Measurements from ENCODE around the gene NTM. TPM values are rescaled to one million over a fixed set of nuclear protein-coding genes. Genes with fewer than 3 reads are reported as not detected.

The NTM gene
- total and polyA plus RNA-seq, 2 of the 8 experiments (the other 6 are each of a cell fraction or from before 2014, with no cell fraction given) = 13.4 to 20.0 TPM

DNA sequence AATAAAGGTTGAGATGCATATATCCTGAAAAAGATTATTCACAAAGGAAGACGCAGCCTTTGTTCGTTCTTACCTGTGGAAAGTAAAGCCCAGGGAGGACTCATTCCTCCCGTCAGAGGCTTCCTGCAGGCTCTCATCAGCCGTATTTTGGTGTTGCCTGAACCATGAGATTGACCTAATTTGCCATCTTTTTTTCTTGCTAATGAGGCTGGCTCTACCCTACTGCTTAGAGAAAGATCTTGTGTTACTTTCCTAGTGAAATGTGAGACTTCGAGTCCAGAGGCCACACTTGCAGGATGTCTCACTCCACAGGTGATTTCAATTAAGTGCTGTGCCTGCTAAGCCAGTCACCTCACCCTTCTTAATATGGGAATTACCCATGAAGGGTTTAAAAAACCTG, 269.9 kb downstream of the NTM start:
- no peak overlapping the region for H2BK20ac ChIP-seq (ENCODE audit: low read length)
- 14% methylated on average over 5 of the region's 5 CpGs; no CpG with 5 or more reads in 1 of the 2 experiments for whole genome bisulfite sequencing, 2 experiments (ENCODE audit: extremely low coverage in 1 of 2, insufficient coverage in 1 of 2, insufficient read length in 1 of 2, insufficient replicate concordance in 2 of 2, low coverage in 1 of 2, low lambda C conversion rate in 2 of 2, missing lambda C conversion rate in 1 of 2)
- H2BK15ac ChIP-seq (ENCODE audit: low read length) = no peak overlapping the region
- peak overlapping the region; percentile 5 for H4K5ac ChIP-seq (ENCODE audit: insufficient read length, low read depth, low read length)
- H3K4me3 ChIP-seq (ENCODE audit: extremely low read depth in 1 of 4, insufficient read depth in 2 of 4, low read depth in 3 of 4, low read length in 4 of 4) = peak overlapping the region in 2 of 4 experiments; percentile 6 to 35; a peak in 2 of 8 replicates
- no peak overlapping the region for H2BK12ac ChIP-seq (ENCODE audit: low read depth, low read length)
- H4K8ac ChIP-seq (ENCODE audit: extremely low read depth, insufficient read depth, low read length) = no peak overlapping the region
- H3K79me1 ChIP-seq (ENCODE audit: low read depth, low read length) = no peaks in the 10 kb centered on the region
- no peaks in the 10 kb centered on the region for H3K79me2 ChIP-seq (ENCODE audit: control insufficient read depth in 1 of 2, insufficient read depth in 2 of 2, low read length in 2 of 2)
- no peak overlapping the region for H3K56ac ChIP-seq (replicated peaks; ENCODE audit: insufficient read length, low read depth, low read length)
- no peak overlapping the region for H3K18ac ChIP-seq (ENCODE audit: extremely low read depth, low read length)
- H3K27ac ChIP-seq (ENCODE audit: low read depth, low read length) = peak overlapping the region; percentile 11; the same call in 1 of the 2 replicates
- H2AK5ac ChIP-seq (ENCODE audit: low read depth, low read length) = no peak overlapping the region
- H3K9ac ChIP-seq (replicated peaks in 1 of 4; ENCODE audit: extremely low read depth in 1 of 4, low read depth in 3 of 4, low read length in 3 of 4) = no peak overlapping the region; a peak in 1 of 7 replicates
- H2BK5ac ChIP-seq (ENCODE audit: low read depth, low read length) = 0 out of 2 replicates have a peak overlapping the region, but pooled peaks have one; percentile 0
- no peak overlapping the region for H2BK120ac ChIP-seq (replicated peaks; ENCODE audit: low read depth, low read length)
- peak overlapping the region; percentile 38 to 45; a peak in 2 of 4 replicates for H3K4me2 ChIP-seq (ENCODE audit: insufficient read depth in 1 of 2, low read depth in 2 of 2, low read length in 2 of 2)
- H2AFZ ChIP-seq (ENCODE audit: low read length) = peak overlapping the region; percentile 28; the same call in 1 of the 2 replicates
- H3K27me3 ChIP-seq (replicated peaks in 1 of 4; ENCODE audit: control insufficient read depth in 3 of 4, extremely low read depth in 1 of 4, insufficient read depth in 3 of 4, low read length in 3 of 4) = no peaks in the 10 kb centered on the region; a peak in 1 of 7 replicates
- no peak overlapping the region for H3K23ac ChIP-seq (ENCODE audit: insufficient read length)
- H3K14ac ChIP-seq (ENCODE audit: insufficient read length) = no peak overlapping the region
- POLR2A ChIA-PET (ENCODE audit: partially characterized antibody) = interaction anchor here (0.6 to 0.9 kb wide), 2 partner anchors 10 to 470 kb away, joined by 3 to 4 read pairs; no protein-coding TSS in a partner anchor
- H3K4me1 ChIP-seq (replicated peaks in 1 of 4; ENCODE audit: control insufficient read depth in 3 of 4, insufficient read depth in 4 of 4, low read length in 3 of 4) = peaks cover 9 to 27% (median 19%) of the 10 kb centered on the region in 4 experiments
- no peaks in the 10 kb centered on the region for H3K36me3 ChIP-seq (ENCODE audit: control insufficient read depth in 2 of 4, insufficient read depth in 4 of 4, low read length in 3 of 4)
- no peaks in the 10 kb centered on the region for H3K23me2 ChIP-seq (ENCODE audit: low read depth, low read length)
- H3K9me3 ChIP-seq (ENCODE audit: insufficient read depth in 2 of 2, low read depth in 1 of 2, low read length in 1 of 2) = no peaks in the 10 kb centered on the region
- no peak overlapping the region for H3K4ac ChIP-seq (replicated peaks; ENCODE audit: insufficient read length, low read depth, low read length)
- no peak for TF ChIP-seq BCL11A (IDR thresholded peaks at IDR 0.05; ENCODE audit: low read depth in 2 of 2, low read length in 2 of 2)
- TF ChIP-seq TBP (IDR thresholded peaks at IDR 0.05; ENCODE audit: low read depth, low read length) = 0 out of 2 replicates have a peak, but pooled peaks have one; percentile 25
- no peak for DNase-seq (ENCODE audit: low read depth in 1 of 2, low spot score in 2 of 2)
- peak; percentile 81 for FAIRE-seq
- no peak overlapping the region for H4K91ac ChIP-seq (replicated peaks; ENCODE audit: insufficient read length, low read length)
- CTCF ChIA-PET (ENCODE audit: partially characterized antibody) = interaction anchor here (0.6 to 1.0 kb wide), 3 partner anchors 29 to 702 kb away, joined by 3 to 4 read pairs (median 3); no protein-coding TSS in a partner anchor
- H4K20me1 ChIP-seq (replicated peaks in 1 of 2; ENCODE audit: control insufficient read depth in 1 of 2, insufficient read depth in 2 of 2, low read length in 2 of 2) = no peaks in the 10 kb centered on the region
